ENCODE measurements around the gene PYGB.

- no peak for TF ChIP-seq POLR2AphosphoS5 (IDR thresholded peaks at IDR 0.05)
- TF ChIP-seq CTCF (IDR thresholded peaks at IDR 0.05): no peak
- no peak for TF ChIP-seq POLR2A (IDR thresholded peaks at IDR 0.05)
These were observed 2.9 kb upstream of the PYGB start for GRCh38 chr20:25244976-25245375.
